Prostate gland (tissue), 2 donors: ENCODE data around the gene INTS2. TPM values are rescaled to one million over a fixed set of nuclear protein-coding genes. Genes with fewer than 3 reads are reported as not detected.
"Not testable (repeated sequence)": the region's sequence is repeated elsewhere in the genome, so short reads cannot be mapped to it uniquely, and the experiment has no call there.

Experiments used
- DNase-seq: peaks from one replicate; pipeline ENCODE4 v3.0.0-alpha.2; 2019; ENCODE audit warnings: low spot score
- H3K27ac ChIP-seq, 2 donors: fragments of 200-600 bp; sonication (generic); 2 replicates each; pipeline ENCODE4 v1.5.1; 2017 to 2019
- H3K27me3 ChIP-seq: fragments of 200-600 bp; sonication (generic); replicated peaks from 2 replicates; pipeline ENCODE4 v1.5.1; 2019; ENCODE audit not compliant: insufficient read depth
- H3K36me3 ChIP-seq, 2 donors: fragments of 200-600 bp; sonication (generic); 1 replicate in 1 of 2; 2 replicates in 1 of 2; pipeline versions ENCODE4 v1.5.1 to v1.8.1; 2017 to 2019
- H3K4me1 ChIP-seq: fragments of 200-600 bp; sonication (generic); replicated peaks from 2 replicates; pipeline ENCODE4 v1.5.1; 2019
- H3K4me3 ChIP-seq, 2 donors: fragments of 200-600 bp; sonication (generic); 2 replicates each; pipeline ENCODE4 v1.5.1; 2017 to 2019
- H3K9me3 ChIP-seq: fragments of 200-600 bp; sonication (generic); 2 replicates; pipeline ENCODE4 v1.5.1; 2017
- CTCF ChIP-seq, 4 experiments: fragments of 200-600 bp in 2 of 4; fragments of 450-650 bp in 2 of 4; sonication (generic) in 2 of 4; IDR thresholded peaks; 1 replicate in 3 of 4; 2 replicates in 1 of 4; pipeline ENCODE4 v1.5.1; 2016 to 2019; ENCODE audit warnings: antibody characterized with exemption in 4 of 4, mild to moderate bottlenecking in 2 of 4, moderate library complexity in 2 of 4
- POLR2A ChIP-seq: fragments of 450-650 bp; IDR thresholded peaks from one replicate; pipeline ENCODE4 v1.6.1; 2016; ENCODE audit warnings: antibody characterized with exemption, mild to moderate bottlenecking
- POLR2AphosphoS5 ChIP-seq: sonication (generic); formaldehyde crosslinking; IDR thresholded peaks from one replicate; pipeline ENCODE4 v1.6.1; 2017; ENCODE audit warnings: antibody characterized with exemption
- WGBS: methylation state at CpG from one replicate; pipeline ENCODE4 v1.1.5; 2018; 5-methylcytosine and 5-hydroxymethylcytosine counted together
- intact Hi-C: fragments of 100-400 bp; cut with DNase I; formaldehyde crosslinking; loops from one replicate; pipeline ENCODE4 v1.14.2; 2022
- total RNA-seq, 2 donors: library from RNA; depleted of rRNA; stranded (reverse); fragments of >200 nt; gene quantifications; one replicate each; pipeline ENCODE4 v1.1.0, GENCODE V29; 2016

The INTS2 gene
- total RNA-seq, 2 donors from 2014 or later: 11.7 to 21.9 TPM

GRCh38 chr17:61897548-61898180, 30.1 kb downstream of the INTS2 start:
- H3K27me3 ChIP-seq: no peaks in the 10 kb centered on the region
- no peak for DNase-seq
- H3K4me3 ChIP-seq: no peak overlapping the region
- 97% methylated on average over 2 of the region's 2 CpGs for WGBS
- intact Hi-C loops: no loop called here
- H3K27ac ChIP-seq: no peak overlapping the region
- H3K36me3 ChIP-seq: no peaks in the 10 kb centered on the region
- TF ChIP-seq POLR2AphosphoS5: no peak
- TF ChIP-seq CTCF (IDR thresholded peaks at IDR 0.05): no peak
- TF ChIP-seq POLR2A: no peak
- no peaks in the 10 kb centered on the region for H3K9me3 ChIP-seq
- no peaks in the 10 kb centered on the region for H3K4me1 ChIP-seq

- no peak for DNase-seq
- Histone ChIP-seq H3K9me3 (no peaks in the 10 kb centered on the region), H3K36me3 (no peaks in the 10 kb centered on the region), H3K27ac (no peak overlapping the region), H3K4me3 (no peak overlapping the region), H3K27me3 (no peaks in the 10 kb centered on the region), H3K4me1 (no peaks in the 10 kb centered on the region)
- 35% methylated on average over 2 of the region's 2 CpGs for WGBS
- intact Hi-C loops: no loop called here
- TF ChIP-seq CTCF (IDR thresholded peaks at IDR 0.05) (no peak), POLR2AphosphoS5 (no peak)
Measured at GRCh38 chr17:61895391-61895790, 32.4 kb downstream of the INTS2 start.

GRCh38 chr17:61894310-61894709, 33.5 kb downstream of the INTS2 start:
- H3K27ac ChIP-seq, H3K36me3 ChIP-seq, intact Hi-C loops, H3K27me3 ChIP-seq, H3K9me3 ChIP-seq, H3K4me1 ChIP-seq, DNase-seq, H3K4me3 ChIP-seq: not testable (repeated sequence)
- 89% methylated on average over 5 of the region's 5 CpGs for WGBS

GRCh38 chr17:61887733-61888132, 40.0 kb downstream of the INTS2 start:
- WGBS: 90% methylated on average over 6 of the region's 6 CpGs
- H3K27me3 ChIP-seq, DNase-seq, H3K27ac ChIP-seq, H3K4me1 ChIP-seq, H3K36me3 ChIP-seq, intact Hi-C loops, H3K4me3 ChIP-seq, H3K9me3 ChIP-seq: not testable (repeated sequence)

GRCh38 chr17:61885865-61886264, 41.9 kb downstream of the INTS2 start:
- H3K4me3 ChIP-seq, H3K27me3 ChIP-seq, H3K27ac ChIP-seq, H3K4me1 ChIP-seq, intact Hi-C loops, H3K36me3 ChIP-seq, DNase-seq, H3K9me3 ChIP-seq: not testable (repeated sequence)
- 97% methylated on average over 8 of the region's 8 CpGs for WGBS

- H3K27me3 ChIP-seq: no peaks in the 10 kb centered on the region
- H3K4me3 ChIP-seq: no peak overlapping the region
- H3K9me3 ChIP-seq: no peaks in the 10 kb centered on the region
- no peaks in the 10 kb centered on the region for H3K4me1 ChIP-seq
- intact Hi-C loops: no loop called here
- 78% methylated on average over 3 of the region's 3 CpGs for WGBS
- TF ChIP-seq POLR2AphosphoS5: no peak
- TF ChIP-seq POLR2A: no peak
- TF ChIP-seq CTCF (IDR thresholded peaks at IDR 0.05): no peak
- H3K27ac ChIP-seq: no peak overlapping the region
- DNase-seq: no peak
- H3K36me3 ChIP-seq: peaks cover 0 to 4% of the 10 kb centered on the region in 2 donors
Measured at GRCh38 chr17:61884864-61885263, 42.9 kb downstream of the INTS2 start.
